T-helper 1 cell (primary cell): ENCODE results near the gene TNFSF12.

Experiments
- DNase-seq, 5 donors: peaks; one replicate each; pipeline ENCODE4 v3.0.0-alpha.2; 2012 to 2020

TNFSF12 gene

GRCh38 chr17:7572338-7572587 lies 23.4 kb downstream of the TNFSF12 start:
- DNase-seq = no peak

GRCh38 chr17:7572588-7573323 lies 23.9 kb downstream of the TNFSF12 start:
- peak; percentile 99 to 100 (median 99) for DNase-seq

GRCh38 chr17:7573324-7574080 lies 24.6 kb downstream of the TNFSF12 start:
- DNase-seq = peak; percentile 86 to 96 (median 90)

GRCh38 chr17:7574176-7574953 lies 25.5 kb downstream of the TNFSF12 start:
- no peak for DNase-seq

- no peak for DNase-seq
These were observed 26.6 kb downstream of the TNFSF12 start for GRCh38 chr17:7575481-7575883.

- no peak for DNase-seq
These were observed 27.1 kb downstream of the TNFSF12 start for GRCh38 chr17:7575959-7576358.

- DNase-seq = no peak
These were observed 27.6 kb downstream of the TNFSF12 start for GRCh38 chr17:7576432-7576937.

GRCh38 chr17:7577327-7578199 lies 28.7 kb downstream of the TNFSF12 start:
- no peak for DNase-seq

GRCh38 chr17:7579001-7579833 lies 30.4 kb downstream of the TNFSF12 start, which contains the start of gene CD68:
Gene CD68, plus strand, starts transcription at chr17:7579638. Its CDS starts 40 bp downstream, at chr17:7579678.
- DNase-seq = peak in 1 of 5 donors; percentile 78

- DNase-seq = no peak
These were observed 31.2 kb downstream of the TNFSF12 start for GRCh38 chr17:7579834-7580603.

- DNase-seq = no peak
These were observed 32.0 kb downstream of the TNFSF12 start for GRCh38 chr17:7580604-7581575.

GRCh38 chr17:7582396-7583252 lies 33.8 kb downstream of the TNFSF12 start:
- no peak for DNase-seq

GRCh38 chr17:7583253-7584109 lies 34.6 kb downstream of the TNFSF12 start, which contains the start of gene MPDU1:
Gene MPDU1, plus strand, starts transcription at chr17:7583852. Its CDS starts 11 bp downstream, at chr17:7583863.
- peak; percentile 87 to 97 (median 93) for DNase-seq

- DNase-seq = no peak
These were observed 38.0 kb downstream of the TNFSF12 start for GRCh38 chr17:7586673-7587419.

GRCh38 chr17:7587420-7588151 lies 38.7 kb downstream of the TNFSF12 start:
- no peak for DNase-seq
